HCT116 (cell line): ENCODE measurements around the gene EMX1. TPM values are rescaled to one million over a fixed set of nuclear protein-coding genes. Genes with fewer than 3 reads are reported as not detected.

Source experiments
- ATAC-seq: fragments of 200-7000 bp; cut with Tn5 transposase; 2 replicates; pipeline ENCODE4 v1.9.1; 2020; ENCODE audit warnings: mild to moderate bottlenecking, moderate library complexity
- BruUV-seq: library from RNA; stranded (reverse); fragments of 400-500 nt; replicated peaks from 2 replicates; lab custom pipeline; 2021; lab: Mats Ljungman, UMichigan
- CTCF ChIA-PET: fragments of 300-600 bp; sonication (Branson Sonifier 250); formaldehyde crosslinking; loops from one replicate; lab custom pipeline; 2021; ENCODE audit warnings: antibody characterized with exemption; lab: Charles Lee
- POLR2A ChIA-PET: fragments of 300-600, 350-600 bp; sonication (Branson Sonifier 250); formaldehyde crosslinking; loops from one replicate; lab custom pipeline; 2021; ENCODE audit warnings: antibody characterized with exemption; lab: Charles Lee
- RAD21 ChIA-PET, 2 experiments: fragments of 300-600 bp; sonication (Branson Sonifier 250); formaldehyde crosslinking; loops; one replicate each; lab custom pipeline; 2023; ENCODE audit warnings: low total read pairs in 2 of 2; ENCODE audit not compliant: uncharacterized antibody in 2 of 2, unreplicated experiment in 2 of 2, low non-redundant PET in 1 of 2; lab: Charles Lee
- DNase-seq: peaks from one replicate; pipeline ENCODE4 v3.0.0-alpha.2; 2010; ENCODE audit warnings: low read depth, low spot score
- H2AFZ ChIP-seq: fragments of 200-600 bp; shearing (Covaris generic), sonication (generic); 2 replicates; pipeline ENCODE4 v1.6.1; 2017; ENCODE audit warnings: low read depth, mixed run types, mixed read lengths, antibody characterized with exemption, low read length; ENCODE audit not compliant: poor library complexity, severe bottlenecking
- H3K27ac ChIP-seq: 2 replicates; pipeline ENCODE4 v1.5.1; 2012; ENCODE audit warnings: low read depth, low read length
- H3K27me3 ChIP-seq: fragments of 200-600 bp; sonication (generic); 2 replicates; pipeline ENCODE4 v1.6.1; 2016; ENCODE audit warnings: mixed run types, low read length, mixed read lengths; ENCODE audit not compliant: insufficient read depth
- H3K36me3 ChIP-seq, 2 experiments: fragments of 200-500 bp in 1 of 2; fragments of 200-600 bp in 1 of 2; sonication (Bioruptor generic) in 1 of 2; sonication (generic) in 1 of 2; 2 replicates each; pipeline versions ENCODE4 v1.5.1 to v1.6.1; 2014 to 2016; ENCODE audit warnings: low read length in 2 of 2, inconsistent platforms in 1 of 2, mixed read lengths in 1 of 2, mixed run types in 1 of 2; ENCODE audit not compliant: insufficient read depth in 2 of 2, control insufficient read depth in 1 of 2
- H3K4me1 ChIP-seq, 2 experiments: fragments of 200-600 bp in 1 of 2; sonication (generic) in 1 of 2; 2 replicates each; pipeline versions ENCODE4 v1.5.1 to v1.6.1; 2012 to 2017; ENCODE audit warnings: low read length in 2 of 2, inconsistent platforms in 1 of 2, mild to moderate bottlenecking in 1 of 2, mixed read lengths in 1 of 2, mixed run types in 1 of 2, moderate library complexity in 1 of 2; ENCODE audit not compliant: insufficient read depth in 2 of 2, control insufficient read depth in 1 of 2
- H3K4me2 ChIP-seq: fragments of 200-600 bp; sonication (generic); 2 replicates; pipeline ENCODE4 v1.6.1; 2017; ENCODE audit warnings: mixed run types, low read length, mixed read lengths
- H3K4me3 ChIP-seq, 2 experiments: fragments of 200-600 bp in 1 of 2; sonication (generic) in 1 of 2; replicated peaks in 1 of 2; 2 replicates each; pipeline ENCODE4 v1.5.1; 2011 to 2016; ENCODE audit warnings: low read length in 2 of 2, control low read depth in 1 of 2, low read depth in 1 of 2, mild to moderate bottlenecking in 1 of 2, mixed read lengths in 1 of 2, mixed run types in 1 of 2
- H3K79me2 ChIP-seq: fragments of 200-600 bp; sonication (generic); 2 replicates; pipeline ENCODE4 v1.6.1; 2017; ENCODE audit warnings: mild to moderate bottlenecking, mixed run types, low read length, moderate library complexity, mixed read lengths; ENCODE audit not compliant: insufficient read depth
- H3K9ac ChIP-seq: fragments of 200-600 bp; sonication (generic); 2 replicates; pipeline ENCODE4 v1.6.1; 2016; ENCODE audit warnings: low read length, mixed read lengths
- H3K9me2 ChIP-seq: fragments of 200-600 bp; sonication (generic), shearing (Covaris generic); 2 replicates; pipeline ENCODE4 v1.6.1; 2017; ENCODE audit warnings: mixed run types, mild to moderate bottlenecking, moderate library complexity; ENCODE audit not compliant: insufficient read depth
- H3K9me3 ChIP-seq, 2 experiments: fragments of 200-500 bp in 1 of 2; fragments of 200-600 bp in 1 of 2; sonication (Bioruptor generic) in 1 of 2; sonication (generic) in 1 of 2; 2 replicates each; pipeline ENCODE4 v1.6.1; 2014 to 2017; ENCODE audit warnings: low read length in 2 of 2, mixed read lengths in 2 of 2, inconsistent platforms in 1 of 2, low read depth in 1 of 2, mild to moderate bottlenecking in 1 of 2, mixed run types in 1 of 2, moderate library complexity in 1 of 2; ENCODE audit not compliant: control insufficient read depth in 1 of 2, insufficient read depth in 1 of 2
- H4K20me1 ChIP-seq: fragments of 200-600 bp; sonication (generic), shearing (Covaris generic); 2 replicates; pipeline ENCODE4 v1.6.1; 2017; ENCODE audit warnings: mixed run types, mild to moderate bottlenecking, moderate library complexity; ENCODE audit not compliant: insufficient read depth
- CEBPB ChIP-seq: IDR thresholded peaks from 2 replicates; pipeline ENCODE4 v1.6.1; 2012; ENCODE audit warnings: low read depth
- EZH2 ChIP-seq: fragments of 200-600 bp; sonication (generic); IDR thresholded peaks from 2 replicates; pipeline ENCODE4 v1.6.1; 2017; ENCODE audit warnings: antibody characterized with exemption, mixed run types
- EZH2phosphoT487 ChIP-seq: fragments of 200-600 bp; IDR thresholded peaks from 2 replicates; pipeline ENCODE4 v1.6.1; 2018; ENCODE audit warnings: antibody characterized with exemption, borderline replicate concordance
- JUND ChIP-seq: IDR thresholded peaks from 2 replicates; pipeline ENCODE4 v1.6.1; 2012
- MAX ChIP-seq: IDR thresholded peaks from 2 replicates; pipeline ENCODE4 v1.6.1; 2012
- POLR2AphosphoS5 ChIP-seq: IDR thresholded peaks from 2 replicates; pipeline ENCODE4 v1.6.1; 2011; ENCODE audit warnings: mild to moderate bottlenecking, low read depth, low read length, moderate library complexity
- RAD21 ChIP-seq: IDR thresholded peaks from 2 replicates; pipeline ENCODE4 v1.6.1; 2012; ENCODE audit warnings: low read depth, mild to moderate bottlenecking
- SIN3A ChIP-seq: IDR thresholded peaks from 2 replicates; pipeline ENCODE4 v1.6.1; 2012; ENCODE audit warnings: low read depth
- SRF ChIP-seq: IDR thresholded peaks from 2 replicates; pipeline ENCODE4 v1.6.1; 2012; ENCODE audit warnings: low read depth
- ZNF274 ChIP-seq: fragments of 200-500 bp; sonication (Bioruptor generic); IDR thresholded peaks from 2 replicates; pipeline ENCODE4 v1.6.1; 2014; ENCODE audit warnings: mild to moderate bottlenecking, low read depth, low read length, inconsistent platforms
- intact Hi-C: fragments of 100-400 bp; cut with micrococcal nuclease; formaldehyde crosslinking; loops from 2 replicates; pipeline ENCODE4 v1.10.0; 2022
- total RNA-seq: library from RNA; stranded (reverse); gene quantifications from one replicate; pipeline ENCODE4 v1.2.1, GENCODE V29; 2021; ENCODE audit not compliant: unreplicated experiment
- TF ChIP-seq, protein P1 (sequence below): IDR thresholded peaks from 2 replicates; pipeline ENCODE4 v1.6.1; 2011; ENCODE audit warnings: mild to moderate bottlenecking, low read length, moderate library complexity; ENCODE audit not compliant: insufficient replicate concordance; ENCODE audit errors: extremely low read depth
- TF ChIP-seq, protein P2 (sequence below): IDR thresholded peaks from 2 replicates; pipeline ENCODE4 v1.6.1; 2012; ENCODE audit warnings: low read depth
- TF ChIP-seq, protein P3 (sequence below), 3 experiments: fragments of 200-600 bp in 1 of 3; sonication (generic) in 1 of 3; IDR thresholded peaks in 2 of 3; conservative IDR thresholded peaks in 1 of 3; 2 replicates each; pipeline ENCODE4 v1.5.1; 2012 to 2017; ENCODE audit warnings: low read depth in 2 of 3, low read length in 2 of 3, antibody characterized with exemption in 1 of 3, borderline replicate concordance in 1 of 3, control low read depth in 1 of 3, mild to moderate bottlenecking in 1 of 3, mixed read lengths in 1 of 3, mixed run types in 1 of 3, moderate library complexity in 1 of 3; ENCODE audit not compliant: insufficient read depth in 1 of 3

The EMX1 gene
- total RNA-seq, 1 experiment from 2014 or later: 3.1 TPM

- Histone ChIP-seq H3K79me2 (no peaks in the 10 kb centered on the region), H3K27me3 (no peaks in the 10 kb centered on the region), H3K36me3 (no peaks in the 10 kb centered on the region), H3K4me2 (no peak overlapping the region), H3K4me3 (no peak overlapping the region), H3K9ac (no peak overlapping the region), H3K9me2 (no peaks in the 10 kb centered on the region), H3K27ac (no peak overlapping the region), H3K9me3 (no peaks in the 10 kb centered on the region), H2AFZ (no peak overlapping the region), H4K20me1 (no peaks in the 10 kb centered on the region), H3K4me1 (no peaks in the 10 kb centered on the region)
- TF ChIP-seq POLR2AphosphoS5: no peak
- no peak for TF ChIP-seq CEBPB
- no peak for TF ChIP-seq SIN3A
- TF ChIP-seq, protein P1, sequence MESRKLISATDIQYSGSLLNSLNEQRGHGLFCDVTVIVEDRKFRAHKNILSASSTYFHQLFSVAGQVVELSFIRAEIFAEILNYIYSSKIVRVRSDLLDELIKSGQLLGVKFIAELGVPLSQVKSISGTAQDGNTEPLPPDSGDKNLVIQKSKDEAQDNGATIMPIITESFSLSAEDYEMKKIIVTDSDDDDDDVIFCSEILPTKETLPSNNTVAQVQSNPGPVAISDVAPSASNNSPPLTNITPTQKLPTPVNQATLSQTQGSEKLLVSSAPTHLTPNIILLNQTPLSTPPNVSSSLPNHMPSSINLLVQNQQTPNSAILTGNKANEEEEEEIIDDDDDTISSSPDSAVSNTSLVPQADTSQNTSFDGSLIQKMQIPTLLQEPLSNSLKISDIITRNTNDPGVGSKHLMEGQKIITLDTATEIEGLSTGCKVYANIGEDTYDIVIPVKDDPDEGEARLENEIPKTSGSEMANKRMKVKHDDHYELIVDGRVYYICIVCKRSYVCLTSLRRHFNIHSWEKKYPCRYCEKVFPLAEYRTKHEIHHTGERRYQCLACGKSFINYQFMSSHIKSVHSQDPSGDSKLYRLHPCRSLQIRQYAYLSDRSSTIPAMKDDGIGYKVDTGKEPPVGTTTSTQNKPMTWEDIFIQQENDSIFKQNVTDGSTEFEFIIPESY: no peak
- TF ChIP-seq ZNF274: no peak
- TF ChIP-seq, protein P2, sequence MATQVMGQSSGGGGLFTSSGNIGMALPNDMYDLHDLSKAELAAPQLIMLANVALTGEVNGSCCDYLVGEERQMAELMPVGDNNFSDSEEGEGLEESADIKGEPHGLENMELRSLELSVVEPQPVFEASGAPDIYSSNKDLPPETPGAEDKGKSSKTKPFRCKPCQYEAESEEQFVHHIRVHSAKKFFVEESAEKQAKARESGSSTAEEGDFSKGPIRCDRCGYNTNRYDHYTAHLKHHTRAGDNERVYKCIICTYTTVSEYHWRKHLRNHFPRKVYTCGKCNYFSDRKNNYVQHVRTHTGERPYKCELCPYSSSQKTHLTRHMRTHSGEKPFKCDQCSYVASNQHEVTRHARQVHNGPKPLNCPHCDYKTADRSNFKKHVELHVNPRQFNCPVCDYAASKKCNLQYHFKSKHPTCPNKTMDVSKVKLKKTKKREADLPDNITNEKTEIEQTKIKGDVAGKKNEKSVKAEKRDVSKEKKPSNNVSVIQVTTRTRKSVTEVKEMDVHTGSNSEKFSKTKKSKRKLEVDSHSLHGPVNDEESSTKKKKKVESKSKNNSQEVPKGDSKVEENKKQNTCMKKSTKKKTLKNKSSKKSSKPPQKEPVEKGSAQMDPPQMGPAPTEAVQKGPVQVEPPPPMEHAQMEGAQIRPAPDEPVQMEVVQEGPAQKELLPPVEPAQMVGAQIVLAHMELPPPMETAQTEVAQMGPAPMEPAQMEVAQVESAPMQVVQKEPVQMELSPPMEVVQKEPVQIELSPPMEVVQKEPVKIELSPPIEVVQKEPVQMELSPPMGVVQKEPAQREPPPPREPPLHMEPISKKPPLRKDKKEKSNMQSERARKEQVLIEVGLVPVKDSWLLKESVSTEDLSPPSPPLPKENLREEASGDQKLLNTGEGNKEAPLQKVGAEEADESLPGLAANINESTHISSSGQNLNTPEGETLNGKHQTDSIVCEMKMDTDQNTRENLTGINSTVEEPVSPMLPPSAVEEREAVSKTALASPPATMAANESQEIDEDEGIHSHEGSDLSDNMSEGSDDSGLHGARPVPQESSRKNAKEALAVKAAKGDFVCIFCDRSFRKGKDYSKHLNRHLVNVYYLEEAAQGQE: no peak
- no peak for TF ChIP-seq RAD21
- no peak for TF ChIP-seq JUND
- TF ChIP-seq, protein P3, sequence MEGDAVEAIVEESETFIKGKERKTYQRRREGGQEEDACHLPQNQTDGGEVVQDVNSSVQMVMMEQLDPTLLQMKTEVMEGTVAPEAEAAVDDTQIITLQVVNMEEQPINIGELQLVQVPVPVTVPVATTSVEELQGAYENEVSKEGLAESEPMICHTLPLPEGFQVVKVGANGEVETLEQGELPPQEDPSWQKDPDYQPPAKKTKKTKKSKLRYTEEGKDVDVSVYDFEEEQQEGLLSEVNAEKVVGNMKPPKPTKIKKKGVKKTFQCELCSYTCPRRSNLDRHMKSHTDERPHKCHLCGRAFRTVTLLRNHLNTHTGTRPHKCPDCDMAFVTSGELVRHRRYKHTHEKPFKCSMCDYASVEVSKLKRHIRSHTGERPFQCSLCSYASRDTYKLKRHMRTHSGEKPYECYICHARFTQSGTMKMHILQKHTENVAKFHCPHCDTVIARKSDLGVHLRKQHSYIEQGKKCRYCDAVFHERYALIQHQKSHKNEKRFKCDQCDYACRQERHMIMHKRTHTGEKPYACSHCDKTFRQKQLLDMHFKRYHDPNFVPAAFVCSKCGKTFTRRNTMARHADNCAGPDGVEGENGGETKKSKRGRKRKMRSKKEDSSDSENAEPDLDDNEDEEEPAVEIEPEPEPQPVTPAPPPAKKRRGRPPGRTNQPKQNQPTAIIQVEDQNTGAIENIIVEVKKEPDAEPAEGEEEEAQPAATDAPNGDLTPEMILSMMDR (IDR thresholded peaks at IDR 0.05 in 2 of 3, conservative IDR thresholded peaks at IDR 0.05 in 1 of 3; ENCODE audit: borderline replicate concordance in 1 of 3, insufficient read depth in 1 of 3, low read depth in 2 of 3, low read length in 2 of 3): no peak
- no peak for TF ChIP-seq SRF
- no peak for TF ChIP-seq EZH2
- TF ChIP-seq EZH2phosphoT487: no peak
- TF ChIP-seq MAX: no peak
- POLR2A ChIA-PET: no interaction called here
- DNase-seq (no peak), ATAC-seq (no peak)
- CTCF ChIA-PET: interaction anchor here (0.6 kb wide), 1 partner anchor 16 kb away, joined by 3 read pairs; no protein-coding TSS in a partner anchor
- RAD21 ChIA-PET: no interaction called here
- intact Hi-C loops: no loop called here
- BruUV-seq: no TSS peak
Measured at GRCh38 chr2:72953528-72953927, 36.2 kb downstream of the EMX1 start.
